SK-MEL-5 (cell line): Measurements from ENCODE around the gene ALDOC. TPM values are rescaled to one million over a fixed set of nuclear protein-coding genes. Genes with fewer than 3 reads are reported as not detected.

Experiments
- DNase-seq: peaks from one replicate; pipeline ENCODE4 v3.0.0-alpha.2; 2016; ENCODE audit warnings: low read depth, low spot score
- in situ Hi-C: cut with HindIII; loops from 2 replicates; pipeline ENCODE4 v1.10.0; 2016; ENCODE audit warnings: low sequenced_read_pairs, high pct_unique_total_duplicates, low pct_unique_long_range_greater_than_20kb
- total RNA-seq: library from RNA; depleted of rRNA; stranded (reverse); fragments of >200 nt; shearing (Covaris generic); gene quantifications from 2 replicates; pipeline ENCODE4 v1.2.3, GENCODE V29; 2014; rRNA removed

ALDOC gene
- total RNA-seq, 1 experiment from 2014 or later: 24.2 TPM

DNA sequence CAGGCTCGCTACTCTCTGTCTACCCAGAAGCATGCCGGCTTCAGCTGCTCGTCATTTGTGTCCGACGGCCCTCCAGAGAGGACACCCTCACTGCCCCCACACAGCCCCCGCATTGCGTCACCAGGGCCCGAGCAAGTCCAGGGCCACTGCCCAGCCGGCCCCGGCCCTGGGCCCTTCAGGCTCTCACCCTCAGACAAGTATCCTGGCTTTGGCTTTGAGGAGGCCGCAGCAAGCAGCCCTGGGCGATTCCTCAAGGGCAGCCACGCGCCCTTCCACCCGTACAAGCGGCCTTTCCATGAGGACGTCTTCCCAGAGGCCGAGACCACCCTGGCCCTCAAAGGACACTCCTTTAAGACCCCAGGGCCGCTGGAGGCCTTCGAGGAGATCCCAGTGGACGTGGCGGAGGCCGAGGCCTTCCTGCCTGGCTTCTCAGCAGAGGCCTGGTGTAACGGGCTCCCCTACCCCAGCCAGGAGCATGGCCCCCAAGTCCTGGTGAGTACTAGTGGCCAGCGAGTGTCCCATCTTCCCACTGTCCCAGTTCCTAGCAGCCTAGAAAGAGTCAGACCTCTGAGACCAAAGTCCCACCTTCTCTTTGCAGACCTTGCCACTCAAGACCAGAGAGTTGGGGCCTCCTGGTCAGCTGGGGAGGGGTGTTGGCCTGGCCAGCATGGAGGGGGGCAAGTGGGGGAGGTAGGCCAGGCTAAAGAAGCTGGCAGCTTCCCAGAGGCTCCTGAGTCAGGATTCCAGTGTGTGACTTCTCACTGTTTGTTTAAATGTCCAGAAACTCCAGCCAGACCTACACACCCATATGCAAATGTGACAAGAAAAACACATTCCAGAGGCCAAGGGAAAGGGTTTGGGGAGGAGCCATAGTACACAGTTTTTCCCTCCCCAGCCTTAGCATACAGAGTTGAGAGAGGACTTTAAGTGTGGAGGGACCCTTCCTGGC is 51.9 kb downstream of the ALDOC start:
- no peak for DNase-seq
- in situ Hi-C loops: no loop called here

DNA sequence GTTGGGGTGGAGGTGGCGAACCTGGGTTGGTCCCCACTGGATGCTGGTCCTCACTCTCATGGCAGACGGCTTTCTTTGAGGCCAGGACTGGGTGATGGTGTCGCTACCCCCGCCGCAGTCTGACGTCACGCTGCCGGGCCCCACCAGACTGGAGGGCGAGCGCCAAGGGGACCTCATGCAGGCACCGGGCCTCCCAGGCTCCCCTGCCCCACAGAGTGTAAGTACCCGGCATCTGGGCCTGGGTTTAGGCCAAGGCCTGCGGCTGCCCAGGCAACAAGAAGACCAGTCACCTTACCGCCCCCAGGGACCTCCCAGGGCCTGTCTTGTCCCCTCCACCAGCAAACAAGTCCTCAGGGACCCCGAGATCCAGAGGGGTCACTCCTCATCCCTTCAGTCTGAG is 52.8 kb downstream of the ALDOC start:
- DNase-seq: no peak
- in situ Hi-C loops: no loop called here

GRCh38 chr17:28523186-28523585 is 53.5 kb downstream of the ALDOC start:
- in situ Hi-C loops: no loop called here

More at GRCh38 chr17:28523186-28523585, 53.5 kb downstream of the ALDOC start:
- no peak for DNase-seq

Other genes with a start within 250 kb of the ALDOC start
- gene IFT20, start 241.4 kb downstream of the ALDOC start, total RNA-seq: 30.7 and 38.9 TPM in 2 replicates
- gene TNFAIP1, start 241.1 kb downstream of the ALDOC start, total RNA-seq: 24.5 and 27.6 TPM in 2 replicates
- 135 and 143 TPM in 2 replicates for gene POLDIP2, start 219.4 kb downstream of the ALDOC start, total RNA-seq
- not detected in 2 replicates for gene SEBOX, start 211.7 kb downstream of the ALDOC start, total RNA-seq
- gene VTN, start 206.6 kb downstream of the ALDOC start, total RNA-seq: 0.24 and 0.32 TPM in 2 replicates
- gene SARM1, start 205.2 kb downstream of the ALDOC start, total RNA-seq: 4.1 and 5.1 TPM in 2 replicates
- 17.3 and 18.0 TPM in 2 replicates for gene SLC46A1, start 170.7 kb downstream of the ALDOC start, total RNA-seq
- gene SLC13A2, start 103.3 kb downstream of the ALDOC start, total RNA-seq: not detected in 2 replicates
- not detected in 2 replicates for gene FOXN1, start 70.5 kb downstream of the ALDOC start, total RNA-seq
- gene UNC119, start 24.3 kb downstream of the ALDOC start, total RNA-seq: 38.8 and 45.0 TPM in 2 replicates
- gene PIGS, start 5.4 kb downstream of the ALDOC start, total RNA-seq: 45.4 and 46.6 TPM in 2 replicates
- 33.5 and 44.0 TPM in 2 replicates for gene SPAG5, start 22.1 kb upstream of the ALDOC start, total RNA-seq
- 3.4 and 4.8 TPM in 2 replicates for gene RSKR, start 37.3 kb upstream of the ALDOC start, total RNA-seq
- gene BLTP2, start 68.3 kb upstream of the ALDOC start, total RNA-seq: 146 and 160 TPM in 2 replicates
- 61.3 and 66.1 TPM in 2 replicates for gene SDF2, start 85.0 kb upstream of the ALDOC start, total RNA-seq
- 38.6 and 47.1 TPM in 2 replicates for gene SUPT6H, start 85.3 kb upstream of the ALDOC start, total RNA-seq
- 0.16 TPM in 1 of 2 replicates, not detected in the other for gene PROCA1, start 135.0 kb upstream of the ALDOC start, total RNA-seq
- 89.9 and 93.4 TPM in 2 replicates for gene RAB34, start 141.0 kb upstream of the ALDOC start, total RNA-seq
- gene RPL23A, start 143.1 kb upstream of the ALDOC start, total RNA-seq: 965 and 1,109 TPM in 2 replicates
- gene TLCD1, start 149.3 kb upstream of the ALDOC start, total RNA-seq: 12.0 and 17.3 TPM in 2 replicates
- 1.8 and 2.1 TPM in 2 replicates for gene NEK8, start 151.9 kb upstream of the ALDOC start, total RNA-seq
- 72.8 and 76.2 TPM in 2 replicates for gene TRAF4, start 167.1 kb upstream of the ALDOC start, total RNA-seq